DMS153 treated with DMSO at 0.1 percent for 48 hours (cell line): Measurements from ENCODE around the gene MRPL49.
"Not testable (repeated sequence)": the region's sequence is repeated elsewhere in the genome, so short reads cannot be mapped to it uniquely, and the experiment has no call there.

Experiments used
- DNase-seq: peaks from one replicate; lab custom pipeline; 2025; ENCODE audit not compliant: unreplicated experiment; lab: John Stamatoyannopoulos, UW

The MRPL49 gene

GRCh38 chr11:65165410-65166317 is 43.5 kb downstream of the MRPL49 start:
- peak; percentile 10 for DNase-seq

- DNase-seq: no peak
Measured at GRCh38 chr11:65166893-65167292, 44.8 kb downstream of the MRPL49 start.

- DNase-seq: no peak
Measured at GRCh38 chr11:65167656-65168055, 45.5 kb downstream of the MRPL49 start.

GRCh38 chr11:65169164-65169641 is 47.1 kb downstream of the MRPL49 start:
- no peak for DNase-seq

- no peak for DNase-seq
Measured at GRCh38 chr11:65170058-65170534, 48.0 kb downstream of the MRPL49 start, which contains the start of gene SPDYC. Gene SPDYC (plus strand): TSS chr11:65170233. CDS start chr11:65171358, 1,125 bp downstream.

- DNase-seq: no peak
Measured at GRCh38 chr11:65172600-65172999, 50.5 kb downstream of the MRPL49 start.

- DNase-seq: not testable (repeated sequence)
Measured at GRCh38 chr11:65174571-65175010, 52.5 kb downstream of the MRPL49 start.
